Retinal pigment epithelial cell (primary cell): Measurements from ENCODE around the gene WASF2.

Source experiments
- DNase-seq: peaks from one replicate; pipeline ENCODE4 v3.0.0-alpha.2; 2010; ENCODE audit warnings: low read depth
- H3K4me3 ChIP-seq: 2 replicates; pipeline ENCODE4 v1.5.1; 2011; ENCODE audit warnings: mild to moderate bottlenecking, low read length, control low read depth, moderate library complexity
- TF ChIP-seq, protein P1 (sequence below): conservative IDR thresholded peaks from 2 replicates; pipeline ENCODE4 v1.5.1; 2011; ENCODE audit warnings: low read depth, low read length, control low read depth, inconsistent platforms

Gene WASF2

DNA sequence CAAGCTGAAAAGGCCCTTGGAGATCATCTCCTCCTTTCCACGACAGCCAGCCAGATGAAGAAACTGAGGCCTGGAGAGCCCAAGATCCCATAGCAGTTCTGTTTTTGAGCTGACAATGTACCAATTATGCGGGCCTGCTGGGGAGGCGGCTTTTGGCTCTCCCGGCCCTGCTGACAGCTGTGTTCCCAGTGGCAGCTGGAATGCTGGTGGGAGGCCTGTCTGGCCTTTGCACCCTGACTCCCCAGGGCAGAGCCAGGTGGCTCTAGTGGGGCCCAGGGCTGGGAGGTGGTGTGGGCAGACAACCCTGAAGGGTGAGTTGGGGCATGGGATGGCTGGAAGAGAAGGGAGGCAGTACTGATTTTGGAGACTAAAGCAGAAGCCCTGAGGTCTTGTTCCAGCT is 30.7 kb upstream of the WASF2 start:
- DNase-seq = no peak
- TF ChIP-seq, protein P1, sequence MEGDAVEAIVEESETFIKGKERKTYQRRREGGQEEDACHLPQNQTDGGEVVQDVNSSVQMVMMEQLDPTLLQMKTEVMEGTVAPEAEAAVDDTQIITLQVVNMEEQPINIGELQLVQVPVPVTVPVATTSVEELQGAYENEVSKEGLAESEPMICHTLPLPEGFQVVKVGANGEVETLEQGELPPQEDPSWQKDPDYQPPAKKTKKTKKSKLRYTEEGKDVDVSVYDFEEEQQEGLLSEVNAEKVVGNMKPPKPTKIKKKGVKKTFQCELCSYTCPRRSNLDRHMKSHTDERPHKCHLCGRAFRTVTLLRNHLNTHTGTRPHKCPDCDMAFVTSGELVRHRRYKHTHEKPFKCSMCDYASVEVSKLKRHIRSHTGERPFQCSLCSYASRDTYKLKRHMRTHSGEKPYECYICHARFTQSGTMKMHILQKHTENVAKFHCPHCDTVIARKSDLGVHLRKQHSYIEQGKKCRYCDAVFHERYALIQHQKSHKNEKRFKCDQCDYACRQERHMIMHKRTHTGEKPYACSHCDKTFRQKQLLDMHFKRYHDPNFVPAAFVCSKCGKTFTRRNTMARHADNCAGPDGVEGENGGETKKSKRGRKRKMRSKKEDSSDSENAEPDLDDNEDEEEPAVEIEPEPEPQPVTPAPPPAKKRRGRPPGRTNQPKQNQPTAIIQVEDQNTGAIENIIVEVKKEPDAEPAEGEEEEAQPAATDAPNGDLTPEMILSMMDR = no peak
- H3K4me3 ChIP-seq = no peak overlapping the region

DNA sequence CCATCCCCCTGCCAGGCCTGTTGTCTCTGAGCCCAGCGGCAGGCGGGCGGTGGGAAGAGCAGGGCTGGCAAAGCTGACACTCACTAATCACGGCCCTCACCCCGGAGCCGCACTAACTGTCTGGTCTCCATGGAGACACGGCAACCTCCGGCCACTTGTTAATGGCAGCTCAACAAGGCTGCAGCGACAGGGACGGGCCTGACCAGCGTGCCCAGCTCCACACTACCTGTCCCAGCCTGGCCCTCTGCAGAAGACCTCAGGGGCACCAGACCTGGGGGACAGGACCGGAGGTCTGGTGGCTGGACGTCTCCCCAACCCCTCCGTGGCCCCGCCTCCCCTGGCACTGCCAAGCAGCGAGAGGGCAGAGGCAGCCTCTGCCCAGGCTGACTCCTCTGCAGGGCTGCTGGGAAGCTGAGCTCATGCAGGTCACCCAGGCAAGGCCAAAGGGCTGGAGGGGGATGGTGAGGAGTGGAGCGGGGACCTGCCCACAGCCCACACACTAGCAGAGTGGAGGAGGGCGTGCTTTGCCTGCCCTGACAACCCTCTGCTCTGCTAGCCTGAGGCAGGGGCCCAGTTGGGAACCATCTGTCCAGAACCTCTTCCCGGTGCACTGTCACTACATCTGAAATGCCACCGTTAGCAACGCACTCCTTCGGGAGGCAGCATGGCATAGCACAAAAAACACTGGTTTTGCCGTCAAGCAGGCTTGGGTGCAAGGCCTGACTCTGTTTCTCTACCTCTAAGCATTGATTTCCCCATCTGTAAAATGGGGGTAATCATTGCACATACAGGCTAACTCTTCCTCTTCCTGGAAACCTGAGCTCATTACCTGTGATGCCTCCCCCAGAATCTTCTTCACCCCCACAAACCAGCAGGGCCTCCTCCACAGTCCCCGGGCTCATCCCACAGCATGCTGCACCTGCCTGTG is 29.6 kb upstream of the WASF2 start:
- TF ChIP-seq, protein P1 = no peak
- DNase-seq = no peak
- H3K4me3 ChIP-seq = peak overlapping the region; percentile 33

DNA sequence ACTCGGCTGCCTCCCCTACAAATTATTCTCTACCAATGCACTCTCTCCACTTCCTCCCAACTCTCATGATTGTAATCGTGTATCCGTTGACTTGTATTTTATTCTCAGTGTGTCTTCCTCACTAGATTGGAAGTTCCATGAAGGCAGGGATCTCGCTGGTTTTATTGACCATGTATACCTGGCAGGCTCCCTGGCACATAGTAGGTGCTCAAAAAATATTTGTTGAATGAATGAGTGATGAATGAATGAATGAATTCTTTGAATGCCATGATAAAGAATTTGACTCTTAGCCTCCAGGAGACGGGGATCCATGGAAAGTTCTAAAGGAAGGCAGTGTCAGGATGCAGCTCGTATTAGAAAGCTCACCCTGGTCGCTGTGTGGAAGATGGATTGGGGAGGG is 28.8 kb upstream of the WASF2 start:
- no peak overlapping the region for H3K4me3 ChIP-seq
- no peak for DNase-seq
- TF ChIP-seq, protein P1 = no peak

DNA sequence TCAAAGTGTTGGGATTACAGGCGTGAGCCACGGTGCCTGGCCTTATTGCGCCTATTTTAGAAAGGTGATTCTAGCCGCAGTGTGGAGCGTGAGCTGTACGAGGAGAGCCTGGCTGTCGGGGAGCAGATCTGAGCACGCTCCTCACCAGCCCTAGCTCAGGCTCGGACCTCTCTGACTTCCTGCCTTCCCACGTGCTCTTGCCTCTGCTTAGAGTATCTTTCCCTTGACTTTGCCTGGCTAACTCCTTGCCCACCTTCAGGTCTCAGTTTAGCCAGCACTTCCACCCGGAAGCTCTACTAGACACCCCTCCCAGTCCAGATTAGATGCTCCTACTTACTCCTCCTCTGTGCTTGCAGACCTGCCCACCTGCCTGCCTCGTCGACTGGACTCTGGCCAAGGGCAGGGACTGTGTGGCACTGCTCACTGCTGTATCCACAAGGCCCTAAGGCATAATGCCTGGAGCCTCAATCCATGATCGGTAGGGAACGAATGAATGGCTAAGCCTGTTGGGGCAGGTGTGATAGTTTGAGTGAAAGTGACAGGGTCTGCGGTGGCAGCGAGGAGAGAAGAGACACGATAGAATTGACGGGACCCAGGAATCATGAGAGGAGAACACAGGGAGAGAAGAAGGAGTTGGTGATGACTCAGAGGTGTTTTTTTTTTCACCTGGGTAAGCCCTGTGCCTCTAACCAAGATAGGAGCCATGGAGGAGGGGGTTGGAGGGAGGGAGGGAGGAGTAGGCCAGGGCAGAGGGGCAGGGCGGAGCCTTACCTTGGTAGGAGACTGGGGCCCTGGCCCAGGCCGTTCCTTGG is 28.1 kb upstream of the WASF2 start:
- TF ChIP-seq, protein P1 = no peak
- no peak for DNase-seq
- H3K4me3 ChIP-seq = no peak overlapping the region

DNA sequence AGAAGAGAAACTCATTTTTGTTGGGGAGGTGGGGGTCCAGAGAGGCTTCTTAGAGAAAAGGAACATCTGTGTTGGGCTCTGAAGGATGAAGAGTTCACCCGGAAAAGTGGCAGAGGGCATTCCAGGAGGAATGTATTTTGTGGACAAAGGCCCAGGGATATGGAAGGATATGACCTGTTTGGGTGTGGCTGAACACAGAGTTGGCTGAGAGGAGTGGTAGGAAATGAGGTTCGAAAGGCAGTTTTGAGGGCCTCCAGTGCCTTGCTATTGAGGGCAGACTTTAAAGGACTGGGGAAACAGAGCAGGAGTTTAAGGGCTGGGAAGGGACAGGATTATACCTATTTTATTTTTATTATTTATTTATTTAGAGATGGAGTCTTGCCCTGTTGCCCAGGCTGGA is 27.3 kb upstream of the WASF2 start:
- H3K4me3 ChIP-seq = no peak overlapping the region
- TF ChIP-seq, protein P1 = no peak
- DNase-seq = no peak

DNA sequence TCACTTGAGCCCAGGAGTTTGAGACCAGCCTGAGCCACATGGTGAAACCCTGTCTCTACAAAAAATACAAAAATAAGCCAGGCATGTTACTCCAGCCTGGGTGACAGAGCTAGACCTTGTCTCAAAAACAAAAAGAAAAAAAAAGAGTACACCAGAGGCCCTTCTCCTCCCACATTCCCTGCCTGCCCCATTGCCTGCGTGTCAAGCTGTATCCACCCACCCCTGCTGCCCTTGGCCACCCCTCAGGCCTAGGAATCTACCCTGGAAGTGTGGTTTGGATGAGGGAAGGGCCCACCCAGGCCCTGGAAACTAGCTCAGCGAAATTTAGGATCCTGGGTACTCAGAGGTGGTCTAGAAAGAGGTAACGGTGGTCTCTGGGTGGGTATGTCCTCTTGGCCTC is 25.7 kb upstream of the WASF2 start:
- no peak for DNase-seq
- H3K4me3 ChIP-seq = no peak overlapping the region

More for the DNA sequence above, 25.7 kb upstream of the WASF2 start:
- TF ChIP-seq, protein P1 = no peak
